ENCODE measurements around the gene TERT.

TERT gene

GRCh38 chr5:1320436-1321344 lies 25.8 kb upstream of the TERT start:
- DNase-seq (ENCODE audit: extremely low read depth, low read depth) = no peak
- no peak overlapping the region for H3K4me3 ChIP-seq (replicated peaks; ENCODE audit: low read depth, low read length)
- TF ChIP-seq, protein P1, sequence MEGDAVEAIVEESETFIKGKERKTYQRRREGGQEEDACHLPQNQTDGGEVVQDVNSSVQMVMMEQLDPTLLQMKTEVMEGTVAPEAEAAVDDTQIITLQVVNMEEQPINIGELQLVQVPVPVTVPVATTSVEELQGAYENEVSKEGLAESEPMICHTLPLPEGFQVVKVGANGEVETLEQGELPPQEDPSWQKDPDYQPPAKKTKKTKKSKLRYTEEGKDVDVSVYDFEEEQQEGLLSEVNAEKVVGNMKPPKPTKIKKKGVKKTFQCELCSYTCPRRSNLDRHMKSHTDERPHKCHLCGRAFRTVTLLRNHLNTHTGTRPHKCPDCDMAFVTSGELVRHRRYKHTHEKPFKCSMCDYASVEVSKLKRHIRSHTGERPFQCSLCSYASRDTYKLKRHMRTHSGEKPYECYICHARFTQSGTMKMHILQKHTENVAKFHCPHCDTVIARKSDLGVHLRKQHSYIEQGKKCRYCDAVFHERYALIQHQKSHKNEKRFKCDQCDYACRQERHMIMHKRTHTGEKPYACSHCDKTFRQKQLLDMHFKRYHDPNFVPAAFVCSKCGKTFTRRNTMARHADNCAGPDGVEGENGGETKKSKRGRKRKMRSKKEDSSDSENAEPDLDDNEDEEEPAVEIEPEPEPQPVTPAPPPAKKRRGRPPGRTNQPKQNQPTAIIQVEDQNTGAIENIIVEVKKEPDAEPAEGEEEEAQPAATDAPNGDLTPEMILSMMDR (IDR thresholded peaks at IDR 0.05; ENCODE audit: low read depth, low read length, missing control alignments) = no peak

DNA sequence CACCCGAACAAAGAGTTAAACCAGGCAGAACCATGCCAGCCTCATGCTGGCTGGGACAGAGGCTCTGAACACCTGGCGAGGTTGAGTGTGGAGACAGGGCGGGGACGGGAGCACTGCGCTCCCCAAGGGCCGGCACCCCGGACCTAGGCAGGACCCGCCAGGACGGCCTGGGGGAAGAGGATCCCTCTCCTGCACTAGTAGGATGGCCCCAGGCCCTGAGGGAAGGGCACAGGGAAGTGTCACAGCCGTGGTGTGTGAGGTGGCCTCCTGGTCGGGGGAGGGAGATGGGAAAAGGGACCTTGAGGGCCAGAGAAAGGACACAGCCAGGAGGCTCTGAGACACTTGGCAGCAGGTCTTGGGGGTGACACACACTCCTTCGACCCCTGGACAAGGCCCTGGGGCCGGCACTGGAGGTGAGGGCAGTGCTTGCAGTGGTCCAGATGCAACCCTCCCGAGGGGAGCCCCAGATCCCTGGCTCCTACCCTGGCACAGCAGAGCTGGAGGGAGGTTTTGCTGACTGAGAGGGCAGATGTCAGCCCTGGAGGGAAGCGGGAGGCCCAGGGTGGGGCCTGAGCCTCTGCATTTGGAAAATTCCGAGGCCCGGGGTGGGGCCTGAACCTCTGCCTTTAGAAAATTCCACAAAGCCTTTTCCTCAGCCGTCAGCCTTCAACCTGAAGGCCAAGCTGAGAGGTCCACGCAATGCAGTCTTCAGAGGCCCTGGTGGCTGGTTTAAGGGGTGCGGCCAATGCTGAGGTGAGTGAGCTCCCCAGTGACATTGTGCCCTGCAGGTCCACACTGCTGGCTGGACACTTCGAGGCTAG lies 24.8 kb upstream of the TERT start:
- no peak for DNase-seq (ENCODE audit: extremely low read depth, low read depth)
- TF ChIP-seq, protein P1 (IDR thresholded peaks at IDR 0.05; ENCODE audit: low read depth, low read length, missing control alignments) = no peak
- no peak overlapping the region for H3K4me3 ChIP-seq (replicated peaks; ENCODE audit: low read depth, low read length)

DNA sequence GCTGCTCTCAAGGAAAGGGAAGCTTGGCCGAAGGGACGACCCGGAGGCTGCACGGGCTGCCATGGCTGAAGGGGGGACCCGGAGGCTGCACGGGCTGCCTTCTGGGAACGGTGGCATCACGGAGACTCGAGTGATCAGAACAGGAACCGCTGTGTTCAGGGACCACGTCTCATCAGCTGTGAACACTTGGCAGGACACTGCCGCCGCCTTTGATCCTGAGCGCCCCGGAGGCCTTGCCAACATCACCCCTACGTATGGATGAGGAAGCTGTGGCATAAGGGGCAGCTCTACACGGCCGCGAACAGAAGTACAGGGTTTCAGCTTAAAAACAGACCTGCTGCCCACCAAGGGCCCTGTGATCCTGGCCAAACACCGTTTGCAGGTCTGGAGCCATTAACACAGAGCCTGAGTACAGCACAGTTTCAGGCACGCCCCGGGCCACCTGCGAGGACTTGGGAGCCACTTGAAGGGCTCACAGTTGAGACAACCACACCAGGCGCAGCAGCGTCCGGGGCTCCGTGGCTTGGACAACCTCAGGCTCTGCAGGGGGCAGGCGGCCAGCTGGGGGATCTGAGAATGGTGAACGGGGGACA lies 23.9 kb upstream of the TERT start:
- TF ChIP-seq, protein P1 (IDR thresholded peaks at IDR 0.05; ENCODE audit: low read depth, low read length, missing control alignments) = no peak
- DNase-seq (ENCODE audit: extremely low read depth, low read depth) = no peak
- H3K4me3 ChIP-seq (replicated peaks; ENCODE audit: low read depth, low read length) = no peak overlapping the region

- TF ChIP-seq, protein P1 (IDR thresholded peaks at IDR 0.05; ENCODE audit: low read depth, low read length, missing control alignments) = no peak
- DNase-seq (ENCODE audit: extremely low read depth, low read depth) = no peak
These were observed 23.2 kb upstream of the TERT start for GRCh38 chr5:1317921-1318565.

GRCh38 chr5:1316588-1317340 lies 21.9 kb upstream of the TERT start:
- DNase-seq (ENCODE audit: extremely low read depth, low read depth) = no peak
- H3K4me3 ChIP-seq (replicated peaks; ENCODE audit: low read depth, low read length) = no peak overlapping the region
- TF ChIP-seq, protein P1 (IDR thresholded peaks at IDR 0.05; ENCODE audit: low read depth, low read length, missing control alignments) = no peak

More at GRCh38 chr5:1317921-1318565, 23.2 kb upstream of the TERT start:
- no peak overlapping the region for H3K4me3 ChIP-seq (replicated peaks; ENCODE audit: low read depth, low read length)
